NCI-H82 treated with DMSO at 0.1 percent for 48 hours (cell line): Measurements from ENCODE around the gene GIPR.
"Not testable (repeated sequence)": the region's sequence is repeated elsewhere in the genome, so short reads cannot be mapped to it uniquely, and the experiment has no call there.

Experiments
- DNase-seq: peaks from one replicate; lab custom pipeline; 2025; ENCODE audit not compliant: unreplicated experiment; lab: John Stamatoyannopoulos, UW

GIPR gene

GRCh38 chr19:45645068-45645630 is 22.9 kb upstream of the GIPR start:
- no peak for DNase-seq

GRCh38 chr19:45645631-45646344 is 22.2 kb upstream of the GIPR start:
- DNase-seq: peak; percentile 99

- DNase-seq: no peak
Measured at GRCh38 chr19:45646345-45646698, 21.7 kb upstream of the GIPR start.

- no peak for DNase-seq
Measured at GRCh38 chr19:45650722-45651121, 17.3 kb upstream of the GIPR start.

GRCh38 chr19:45653634-45654033 is 14.4 kb upstream of the GIPR start:
- peak; percentile 99 for DNase-seq

GRCh38 chr19:45655073-45655472 is 12.9 kb upstream of the GIPR start:
- DNase-seq: no peak

GRCh38 chr19:45657520-45658167 is 10.4 kb upstream of the GIPR start:
- DNase-seq: peak; percentile 77

- no peak for DNase-seq
Measured at GRCh38 chr19:45659096-45659729, 8.8 kb upstream of the GIPR start.

- no peak for DNase-seq
Measured at GRCh38 chr19:45660636-45661035, 7.4 kb upstream of the GIPR start.

GRCh38 chr19:45663800-45664199 is 4.2 kb upstream of the GIPR start:
- no peak for DNase-seq

GRCh38 chr19:45664575-45664974 is 3.4 kb upstream of the GIPR start:
- DNase-seq: no peak

GRCh38 chr19:45668342-45668871 is 386 bp downstream of the GIPR start:
- DNase-seq: no peak

- DNase-seq: peak; percentile 62
Measured at GRCh38 chr19:45670670-45671453, 2.8 kb downstream of the GIPR start.

- DNase-seq: no peak
Measured at GRCh38 chr19:45674946-45675345, 6.9 kb downstream of the GIPR start.

GRCh38 chr19:45676851-45677263 is 8.8 kb downstream of the GIPR start:
- DNase-seq: no peak

- no peak for DNase-seq
Measured at GRCh38 chr19:45677351-45678230, 9.6 kb downstream of the GIPR start.

- peak; percentile 59 for DNase-seq
Measured at GRCh38 chr19:45681391-45682015, 13.5 kb downstream of the GIPR start.

- no peak for DNase-seq
Measured at GRCh38 chr19:45682117-45682516, 14.1 kb downstream of the GIPR start.

- DNase-seq: no peak
Measured at GRCh38 chr19:45682908-45683307, 14.9 kb downstream of the GIPR start.

- DNase-seq: not testable (repeated sequence)
Measured at GRCh38 chr19:45685045-45685444, 17.0 kb downstream of the GIPR start.
